GM20431 (cell line): ENCODE measurements around the gene TMBIM1.

Experiments used
- in situ Hi-C: fragments of 300-500 bp; cut with MseI, MboI; formaldehyde crosslinking; loops from one replicate; pipeline ENCODE4 v1.15.0; 2020; ENCODE audit warnings: low sequenced_read_pairs; ENCODE audit not compliant: unreplicated experiment

TMBIM1 gene

GRCh38 chr2:218294430-218295022 is 2.2 kb upstream of the TMBIM1 start:
- in situ Hi-C loops, result loop anchor here (10.0 kb wide), 1 partner anchor 100 kb away; the partner anchor contains the start of gene CTDSP1

- in situ Hi-C loops, result loop anchor here (10.0 kb wide), 1 partner anchor 101 kb away; the partner anchor contains the start of gene CTDSP1
Observed at GRCh38 chr2:218293715-218294429, 1.6 kb upstream of the TMBIM1 start.

- in situ Hi-C loops, result loop anchor here (10.0 kb wide), 1 partner anchor 103 kb away; the partner anchor contains the start of gene CTDSP1
Observed at GRCh38 chr2:218291318-218292047, 820 bp downstream of the TMBIM1 start.

- in situ Hi-C loops, result loop anchor here (10.0 kb wide), 1 partner anchor 104 kb away; the partner anchor contains the start of gene CTDSP1
Observed at GRCh38 chr2:218290316-218291261, 1.7 kb downstream of the TMBIM1 start.

GRCh38 chr2:218289639-218290315 is 2.5 kb downstream of the TMBIM1 start:
- in situ Hi-C loops, result loop anchor here (10.0 kb wide), 1 partner anchor 105 kb away; the partner anchor contains the start of gene CTDSP1

- in situ Hi-C loops, result no loop called here
Observed at GRCh38 chr2:218286570-218287459, 5.5 kb downstream of the TMBIM1 start.

GRCh38 chr2:218285604-218286003 is 6.7 kb downstream of the TMBIM1 start:
- in situ Hi-C loops, result no loop called here

GRCh38 chr2:218284106-218284811 is 8.0 kb downstream of the TMBIM1 start:
- in situ Hi-C loops, result no loop called here

- in situ Hi-C loops, result no loop called here
Observed at GRCh38 chr2:218282173-218282991, 9.9 kb downstream of the TMBIM1 start.

GRCh38 chr2:218281449-218281848 is 10.9 kb downstream of the TMBIM1 start:
- in situ Hi-C loops, result no loop called here

- in situ Hi-C loops, result no loop called here
Observed at GRCh38 chr2:218280260-218280870, 11.9 kb downstream of the TMBIM1 start.

GRCh38 chr2:218278531-218279360 is 13.6 kb downstream of the TMBIM1 start:
- in situ Hi-C loops, result no loop called here

- in situ Hi-C loops, result no loop called here
Observed at GRCh38 chr2:218277921-218278320, 14.4 kb downstream of the TMBIM1 start.

- in situ Hi-C loops, result no loop called here
Observed at GRCh38 chr2:218276986-218277755, 15.1 kb downstream of the TMBIM1 start.
